HEK293 (cell line): ENCODE measurements around the gene PHAF1.

Experiments used
- CTCF ChIA-PET: fragments of 350-600 bp; formaldehyde crosslinking; extraction: SDS; loops from one replicate; lab custom pipeline; 2021; ENCODE audit warnings: antibody characterized with exemption; lab: Yijun Ruan, JAX
- POLR2A ChIA-PET: fragments of 300-600 bp; formaldehyde crosslinking; extraction: SDS; loops from one replicate; lab custom pipeline; 2020; ENCODE audit warnings: antibody characterized with exemption, inconsistent platforms; lab: Yijun Ruan, JAX
- H3K27ac ChIP-seq: fragments of 200-500 bp; sonication (Bioruptor generic); 2 replicates; pipeline ENCODE4 v1.5.1; 2014; ENCODE audit warnings: low read depth, low read length, control low read depth, inconsistent platforms; ENCODE audit errors: extremely low read depth
- H3K36me3 ChIP-seq, 2 experiments: fragments of 200-500 bp in 1 of 2; sonication (Bioruptor generic) in 1 of 2; 1 replicate in 1 of 2; 2 replicates in 1 of 2; pipeline ENCODE4 v1.5.1; 2014 to 2017; ENCODE audit warnings: inconsistent platforms in 2 of 2, low read length in 2 of 2; ENCODE audit not compliant: control insufficient read depth in 2 of 2, insufficient read depth in 1 of 2
- H3K4me1 ChIP-seq: fragments of 200-500 bp; sonication (Bioruptor generic); 2 replicates; pipeline ENCODE4 v1.5.1; 2014; ENCODE audit warnings: mild to moderate bottlenecking, low read length, inconsistent platforms; ENCODE audit not compliant: control insufficient read depth, insufficient read depth
- H3K4me3 ChIP-seq: 2 replicates; pipeline ENCODE4 v1.5.1; 2011; ENCODE audit warnings: low read depth, mild to moderate bottlenecking, control low read depth, low read length, moderate library complexity
- H3K9me3 ChIP-seq: fragments of 200-500 bp; sonication (Bioruptor generic); 2 replicates; pipeline ENCODE4 v1.5.1; 2014; ENCODE audit warnings: low read depth, low read length, inconsistent platforms; ENCODE audit not compliant: control insufficient read depth, insufficient read depth
- GLI4 ChIP-seq: fragments of 450-650 bp; formaldehyde crosslinking; IDR thresholded peaks from 2 replicates; pipeline ENCODE4 v1.5.1; 2016; ENCODE audit warnings: missing biosample characterization, missing genetic modification characterization
- HOXC10 ChIP-seq: sonication (generic); formaldehyde crosslinking; IDR thresholded peaks from 2 replicates; pipeline ENCODE4 v1.8.1; 2023; ENCODE audit warnings: mild to moderate bottlenecking, missing genetic modification reagents
- KLF8 ChIP-seq: fragments of 450-650 bp; formaldehyde crosslinking; IDR thresholded peaks from 2 replicates; pipeline ENCODE4 v1.5.1; 2016; ENCODE audit warnings: missing biosample characterization, missing genetic modification characterization
- OVOL3 ChIP-seq: fragments of 450-650 bp; formaldehyde crosslinking; IDR thresholded peaks from 2 replicates; pipeline ENCODE4 v1.5.1; 2016; ENCODE audit warnings: missing biosample characterization, missing genetic modification characterization
- YY2 ChIP-seq: fragments of 450-650 bp; formaldehyde crosslinking; IDR thresholded peaks from 2 replicates; pipeline ENCODE4 v1.5.1; 2016; ENCODE audit warnings: missing biosample characterization, missing genetic modification characterization
- ZNF132 ChIP-seq: fragments of 450-650 bp; formaldehyde crosslinking; IDR thresholded peaks from 2 replicates; pipeline ENCODE4 v1.5.1; 2017; ENCODE audit warnings: missing biosample characterization, missing genetic modification characterization, borderline replicate concordance
- ZNF19 ChIP-seq: fragments of 450-650 bp; formaldehyde crosslinking; IDR thresholded peaks from 2 replicates; pipeline ENCODE4; 2016; ENCODE audit warnings: missing biosample characterization, missing genetic modification characterization, low read depth
- ZNF366 ChIP-seq: fragments of 450-650 bp; formaldehyde crosslinking; conservative IDR thresholded peaks from 2 replicates; pipeline ENCODE4 v1.5.1; 2016; ENCODE audit warnings: missing biosample characterization, missing genetic modification characterization
- ZNF391 ChIP-seq: fragments of 450-650 bp; formaldehyde crosslinking; IDR thresholded peaks from 2 replicates; pipeline ENCODE4 v1.5.1; 2016; ENCODE audit warnings: low read depth, missing biosample characterization, missing genetic modification characterization, borderline replicate concordance
- ZNF530 ChIP-seq: fragments of 450-650 bp; formaldehyde crosslinking; IDR thresholded peaks from 2 replicates; pipeline ENCODE4 v1.5.1; 2016; ENCODE audit warnings: low read depth, missing biosample characterization, missing genetic modification characterization
- ZNF544 ChIP-seq: fragments of 450-650 bp; formaldehyde crosslinking; IDR thresholded peaks from 2 replicates; pipeline ENCODE4 v1.5.0; 2017; ENCODE audit warnings: missing biosample characterization, missing genetic modification characterization
- ZNF626 ChIP-seq: fragments of 450-650 bp; sonication (Bioruptor Pico); formaldehyde crosslinking; IDR thresholded peaks from 2 replicates; pipeline ENCODE4 v1.5.1; 2018; ENCODE audit warnings: missing biosample characterization, missing genetic modification characterization, inconsistent platforms
- ZNF843 ChIP-seq: fragments of 450-650 bp; formaldehyde crosslinking; IDR thresholded peaks from 2 replicates; pipeline ENCODE4 v1.5.1; 2016; ENCODE audit warnings: missing biosample characterization, missing genetic modification characterization
- ZSCAN30 ChIP-seq: fragments of 450-650 bp; IDR thresholded peaks from 2 replicates; pipeline ENCODE4 v1.5.1; 2018; ENCODE audit warnings: missing biosample characterization, mild to moderate bottlenecking, missing genetic modification characterization, moderate library complexity
- TF ChIP-seq, protein P1 (sequence below): fragments of 450-650 bp; formaldehyde crosslinking; IDR thresholded peaks from 2 replicates; pipeline ENCODE4; 2016; ENCODE audit warnings: missing biosample characterization, missing genetic modification characterization
- TF ChIP-seq, protein P2 (sequence below): fragments of 450-650 bp; formaldehyde crosslinking; IDR thresholded peaks from 2 replicates; pipeline ENCODE4 v1.5.1; 2017; ENCODE audit warnings: missing biosample characterization, missing genetic modification characterization
- TF ChIP-seq, protein P3 (sequence below): fragments of 450-650 bp; formaldehyde crosslinking; IDR thresholded peaks from 2 replicates; pipeline ENCODE4 v1.5.1; 2017; ENCODE audit warnings: missing biosample characterization, missing genetic modification characterization
- TF ChIP-seq, protein P4 (sequence below): IDR thresholded peaks from 2 replicates; pipeline ENCODE4 v1.6.1; 2011; ENCODE audit warnings: mild to moderate bottlenecking, low read depth, low read length, borderline replicate concordance

The PHAF1 gene

DNA sequence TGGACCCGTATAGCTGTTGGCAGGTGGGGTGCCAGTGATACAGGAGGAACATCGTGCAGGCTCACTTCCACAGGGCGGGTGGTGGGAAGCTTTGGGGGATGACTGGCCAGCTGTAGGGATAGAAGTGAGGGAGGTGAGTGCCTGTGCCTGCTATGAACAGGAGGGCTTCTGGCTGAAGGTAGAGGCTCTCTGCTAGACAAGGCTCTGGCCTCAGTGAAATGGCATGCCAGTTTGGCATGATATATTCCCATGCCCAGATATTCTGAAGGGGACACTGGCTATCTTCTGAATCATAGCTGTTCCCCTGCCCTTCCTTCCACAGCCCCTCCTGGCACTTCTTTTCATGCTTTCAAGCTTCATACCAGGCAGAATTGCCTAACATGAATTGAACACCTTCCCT, 19.1 kb downstream of the PHAF1 start:
- Histone ChIP-seq H3K36me3 (peaks cover 0 to 74% of the 10 kb centered on the region in 2 experiments; a peak in 2 of 3 replicates), H3K4me1 (no peaks in the 10 kb centered on the region), H3K9me3 (no peaks in the 10 kb centered on the region), H3K4me3 (no peak overlapping the region), H3K27ac (no peak overlapping the region)
- TF ChIP-seq HOXC10 (no peak), ZSCAN30 (tag by site-specific recombination) (no peak), GLI4 (tag by site-specific recombination) (no peak), ZNF19 (tag by site-specific recombination) (no peak), ZNF391 (tag by site-specific recombination) (no peak), ZNF626 (tag by site-specific recombination) (no peak), ZNF530 (no peak), ZNF366 (tag by site-specific recombination) (no peak), YY2 (tag by site-specific recombination) (no peak), ZNF843 (tag by site-specific recombination) (no peak), ZNF544 (no peak), OVOL3 (tag by site-specific recombination) (no peak), ZNF132 (no peak), KLF8 (tag by site-specific recombination) (no peak)
- TF ChIP-seq, protein P1, sequence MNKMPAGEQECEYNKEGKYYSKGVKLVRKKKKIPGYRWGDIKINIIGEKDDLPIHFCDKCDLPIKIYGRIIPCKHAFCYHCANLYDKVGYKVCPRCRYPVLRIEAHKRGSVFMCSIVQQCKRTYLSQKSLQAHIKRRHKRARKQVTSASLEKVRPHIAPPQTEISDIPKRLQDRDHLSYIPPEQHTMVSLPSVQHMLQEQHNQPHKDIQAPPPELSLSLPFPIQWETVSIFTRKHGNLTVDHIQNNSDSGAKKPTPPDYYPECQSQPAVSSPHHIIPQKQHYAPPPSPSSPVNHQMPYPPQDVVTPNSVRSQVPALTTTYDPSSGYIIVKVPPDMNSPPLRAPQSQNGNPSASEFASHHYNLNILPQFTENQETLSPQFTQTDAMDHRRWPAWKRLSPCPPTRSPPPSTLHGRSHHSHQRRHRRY (tag by site-specific recombination) = no peak
- TF ChIP-seq, protein P2, sequence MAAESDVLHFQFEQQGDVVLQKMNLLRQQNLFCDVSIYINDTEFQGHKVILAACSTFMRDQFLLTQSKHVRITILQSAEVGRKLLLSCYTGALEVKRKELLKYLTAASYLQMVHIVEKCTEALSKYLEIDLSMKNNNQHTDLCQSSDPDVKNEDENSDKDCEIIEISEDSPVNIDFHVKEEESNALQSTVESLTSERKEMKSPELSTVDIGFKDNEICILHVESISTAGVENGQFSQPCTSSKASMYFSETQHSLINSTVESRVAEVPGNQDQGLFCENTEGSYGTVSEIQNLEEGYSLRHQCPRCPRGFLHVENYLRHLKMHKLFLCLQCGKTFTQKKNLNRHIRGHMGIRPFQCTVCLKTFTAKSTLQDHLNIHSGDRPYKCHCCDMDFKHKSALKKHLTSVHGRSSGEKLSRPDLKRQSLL (tag by site-specific recombination) = no peak
- TF ChIP-seq, protein P3, sequence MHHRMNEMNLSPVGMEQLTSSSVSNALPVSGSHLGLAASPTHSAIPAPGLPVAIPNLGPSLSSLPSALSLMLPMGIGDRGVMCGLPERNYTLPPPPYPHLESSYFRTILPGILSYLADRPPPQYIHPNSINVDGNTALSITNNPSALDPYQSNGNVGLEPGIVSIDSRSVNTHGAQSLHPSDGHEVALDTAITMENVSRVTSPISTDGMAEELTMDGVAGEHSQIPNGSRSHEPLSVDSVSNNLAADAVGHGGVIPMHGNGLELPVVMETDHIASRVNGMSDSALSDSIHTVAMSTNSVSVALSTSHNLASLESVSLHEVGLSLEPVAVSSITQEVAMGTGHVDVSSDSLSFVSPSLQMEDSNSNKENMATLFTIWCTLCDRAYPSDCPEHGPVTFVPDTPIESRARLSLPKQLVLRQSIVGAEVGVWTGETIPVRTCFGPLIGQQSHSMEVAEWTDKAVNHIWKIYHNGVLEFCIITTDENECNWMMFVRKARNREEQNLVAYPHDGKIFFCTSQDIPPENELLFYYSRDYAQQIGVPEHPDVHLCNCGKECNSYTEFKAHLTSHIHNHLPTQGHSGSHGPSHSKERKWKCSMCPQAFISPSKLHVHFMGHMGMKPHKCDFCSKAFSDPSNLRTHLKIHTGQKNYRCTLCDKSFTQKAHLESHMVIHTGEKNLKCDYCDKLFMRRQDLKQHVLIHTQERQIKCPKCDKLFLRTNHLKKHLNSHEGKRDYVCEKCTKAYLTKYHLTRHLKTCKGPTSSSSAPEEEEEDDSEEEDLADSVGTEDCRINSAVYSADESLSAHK (tag by site-specific recombination) = no peak
- CTCF ChIA-PET = interaction anchor here (0.6 to 1.8 kb wide), 4 partner anchors 26 to 1719 kb away, joined by 3 to 7 read pairs (median 4); no protein-coding TSS in a partner anchor
- POLR2A ChIA-PET = no interaction called here

- CTCF ChIA-PET = interaction anchor here (1.1 to 1.8 kb wide), 3 partner anchors 26 to 69 kb away, joined by 4 to 7 read pairs (median 5); no protein-coding TSS in a partner anchor
- Histone ChIP-seq H3K27ac (no peak overlapping the region), H3K9me3 (no peaks in the 10 kb centered on the region), H3K36me3 (peaks cover 0 to 74% of the 10 kb centered on the region in 2 experiments; a peak in 2 of 3 replicates), H3K4me1 (no peaks in the 10 kb centered on the region), H3K4me3 (no peak overlapping the region)
- TF ChIP-seq, protein P4, sequence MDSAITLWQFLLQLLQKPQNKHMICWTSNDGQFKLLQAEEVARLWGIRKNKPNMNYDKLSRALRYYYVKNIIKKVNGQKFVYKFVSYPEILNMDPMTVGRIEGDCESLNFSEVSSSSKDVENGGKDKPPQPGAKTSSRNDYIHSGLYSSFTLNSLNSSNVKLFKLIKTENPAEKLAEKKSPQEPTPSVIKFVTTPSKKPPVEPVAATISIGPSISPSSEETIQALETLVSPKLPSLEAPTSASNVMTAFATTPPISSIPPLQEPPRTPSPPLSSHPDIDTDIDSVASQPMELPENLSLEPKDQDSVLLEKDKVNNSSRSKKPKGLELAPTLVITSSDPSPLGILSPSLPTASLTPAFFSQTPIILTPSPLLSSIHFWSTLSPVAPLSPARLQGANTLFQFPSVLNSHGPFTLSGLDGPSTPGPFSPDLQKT = no peak
- POLR2A ChIA-PET = interaction anchor here (1.0 kb wide), 1 partner anchor 155 kb away, joined by 3 read pairs; no protein-coding TSS in a partner anchor
Measured at GRCh38 chr16:67129422-67129821, 19.7 kb downstream of the PHAF1 start.
